COLO829 (cell line): ENCODE data around the gene TRIM62.

Experiments
- DNase-seq: peaks from one replicate; pipeline ENCODE4 v3.0.0; 2012; ENCODE audit warnings: low spot score

TRIM62 gene

GRCh38 chr1:33180226-33180910, 1.5 kb downstream of the TRIM62 start:
- DNase-seq: peak; percentile 91

GRCh38 chr1:33178836-33179439, 2.9 kb downstream of the TRIM62 start:
- no peak for DNase-seq

GRCh38 chr1:33177996-33178540, 3.8 kb downstream of the TRIM62 start:
- no peak for DNase-seq

GRCh38 chr1:33176887-33177286, 5.0 kb downstream of the TRIM62 start:
- no peak for DNase-seq

- no peak for DNase-seq
These were observed 5.4 kb downstream of the TRIM62 start for GRCh38 chr1:33176362-33176850.

GRCh38 chr1:33175865-33176264, 6.0 kb downstream of the TRIM62 start:
- DNase-seq: no peak

- no peak for DNase-seq
These were observed 8.8 kb downstream of the TRIM62 start for GRCh38 chr1:33173091-33173490.

- DNase-seq: no peak
These were observed 9.6 kb downstream of the TRIM62 start for GRCh38 chr1:33171977-33172813.

GRCh38 chr1:33170351-33171274, 11.2 kb downstream of the TRIM62 start:
- no peak for DNase-seq

GRCh38 chr1:33169290-33170055, 12.4 kb downstream of the TRIM62 start:
- DNase-seq: no peak

GRCh38 chr1:33168556-33169289, 13.1 kb downstream of the TRIM62 start:
- DNase-seq: no peak

- DNase-seq: no peak
These were observed 14.0 kb downstream of the TRIM62 start for GRCh38 chr1:33167650-33168447.

- no peak for DNase-seq
These were observed 16.0 kb downstream of the TRIM62 start for GRCh38 chr1:33165809-33166208.

GRCh38 chr1:33165209-33165608, 16.6 kb downstream of the TRIM62 start:
- DNase-seq: no peak

GRCh38 chr1:33163621-33164519, 18.0 kb downstream of the TRIM62 start:
- DNase-seq: no peak

- DNase-seq: no peak
These were observed 19.7 kb downstream of the TRIM62 start for GRCh38 chr1:33162141-33162540.

- peak; percentile 91 for DNase-seq
These were observed 20.7 kb downstream of the TRIM62 start for GRCh38 chr1:33161061-33161681.

GRCh38 chr1:33159577-33159976, 22.3 kb downstream of the TRIM62 start:
- no peak for DNase-seq
